Type B pancreatic cell (in vitro differentiated cells): Measurements from ENCODE around the gene STAT5B. TPM values are rescaled to one million over a fixed set of nuclear protein-coding genes. Genes with fewer than 3 reads are reported as not detected.

ENCODE experiments used
- DNase-seq: peaks from one replicate; pipeline ENCODE4 v3.0.0; 2021; ENCODE audit warnings: mixed read lengths; ENCODE audit not compliant: unreplicated experiment; ENCODE audit errors: extremely low spot score
- H3K27ac Mint-ChIP-seq: 2 replicates; pipeline ENCODE4 v1.8.0; 2021; ENCODE audit warnings: mild to moderate bottlenecking, mixed read lengths
- H3K27me3 Mint-ChIP-seq: 2 replicates; pipeline ENCODE4 v1.8.0; 2021; ENCODE audit warnings: mixed read lengths
- H3K36me3 Mint-ChIP-seq: 2 replicates; pipeline ENCODE4 v1.8.0; 2021; ENCODE audit warnings: mixed read lengths
- H3K4me1 Mint-ChIP-seq: one replicate; pipeline ENCODE4 v1.8.0; 2021; ENCODE audit warnings: mixed read lengths; ENCODE audit not compliant: unreplicated experiment
- H3K4me3 Mint-ChIP-seq: 2 replicates; pipeline ENCODE4 v1.8.0; 2021; ENCODE audit warnings: mild to moderate bottlenecking, mixed read lengths
- H3K9me3 Mint-ChIP-seq: 2 replicates; pipeline ENCODE4 v1.8.0; 2021; ENCODE audit warnings: mixed read lengths
- CTCF ChIP-seq: fragments of 200-600 bp; sonication (generic); conservative IDR thresholded peaks from 2 replicates; pipeline ENCODE4 v1.5.0; 2021; ENCODE audit warnings: antibody characterized with exemption, mild to moderate bottlenecking
- total RNA-seq: library from RNA; stranded (reverse); gene quantifications from 2 replicates; pipeline ENCODE4 v1.2.1, GENCODE V29; 2021; ENCODE audit warnings: low replicate concordance

The STAT5B gene
- total RNA-seq, 1 donor from 2014 or later, result 42.3 TPM

- peak overlapping the region; percentile 42 for H3K27ac Mint-ChIP-seq
- TF ChIP-seq CTCF, result no peak
- peaks cover 18% of the 10 kb centered on the region for H3K4me1 Mint-ChIP-seq
- no peaks in the 10 kb centered on the region for H3K27me3 Mint-ChIP-seq
- DNase-seq, result no peak
- H3K36me3 Mint-ChIP-seq, result peaks cover 26% of the 10 kb centered on the region
- no peaks in the 10 kb centered on the region for H3K9me3 Mint-ChIP-seq
- H3K4me3 Mint-ChIP-seq, result no peak overlapping the region
These were observed 41.2 kb upstream of the STAT5B start for GRCh38 chr17:42317266-42317845.

DNA sequence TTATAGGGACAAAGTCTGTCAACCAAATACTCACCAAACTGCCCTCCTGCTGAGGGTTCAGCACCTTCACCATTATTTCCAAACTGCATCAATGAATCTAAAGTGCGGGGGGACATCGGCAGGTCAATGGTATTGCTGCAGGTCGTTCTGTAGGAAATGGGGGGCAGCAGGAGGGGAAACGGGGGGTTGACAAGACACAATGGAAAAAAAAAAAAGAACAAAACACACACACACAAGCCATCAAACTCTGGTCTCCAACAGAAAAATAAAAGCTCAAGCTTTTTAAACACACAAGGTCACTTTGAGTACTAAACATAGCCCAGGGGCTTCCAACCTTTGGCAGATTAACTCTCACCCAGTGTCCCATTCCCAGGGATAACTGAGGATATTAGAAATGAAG lies 40.6 kb upstream of the STAT5B start:
- Mint-ChIP-seq H3K4me1 (peaks cover 22% of the 10 kb centered on the region), H3K27me3 (no peaks in the 10 kb centered on the region), H3K4me3 (no peak overlapping the region), H3K36me3 (peaks cover 26% of the 10 kb centered on the region), H3K27ac (peak overlapping the region; percentile 42), H3K9me3 (no peaks in the 10 kb centered on the region)
- DNase-seq, result no peak
- no peak for TF ChIP-seq CTCF

- H3K27ac Mint-ChIP-seq, result no peak overlapping the region
- no peaks in the 10 kb centered on the region for H3K27me3 Mint-ChIP-seq
- no peak for TF ChIP-seq CTCF
- no peak overlapping the region for H3K4me3 Mint-ChIP-seq
- DNase-seq, result no peak
- peaks cover 34% of the 10 kb centered on the region for H3K4me1 Mint-ChIP-seq
- H3K9me3 Mint-ChIP-seq, result no peaks in the 10 kb centered on the region
- peaks cover 23% of the 10 kb centered on the region for H3K36me3 Mint-ChIP-seq
These were observed 39.4 kb upstream of the STAT5B start for GRCh38 chr17:42315402-42316156.

- H3K27me3 Mint-ChIP-seq, result no peaks in the 10 kb centered on the region
- H3K4me3 Mint-ChIP-seq, result no peak overlapping the region
- no peaks in the 10 kb centered on the region for H3K9me3 Mint-ChIP-seq
- no peak for TF ChIP-seq CTCF
- H3K27ac Mint-ChIP-seq, result no peak overlapping the region
- peaks cover 28% of the 10 kb centered on the region for H3K4me1 Mint-ChIP-seq
- no peak for DNase-seq
- H3K36me3 Mint-ChIP-seq, result peaks cover 16% of the 10 kb centered on the region
These were observed 37.8 kb upstream of the STAT5B start for GRCh38 chr17:42313773-42314566.

GRCh38 chr17:42313389-42313772 lies 37.2 kb upstream of the STAT5B start:
- no peak overlapping the region for H3K4me3 Mint-ChIP-seq
- peaks cover 28% of the 10 kb centered on the region for H3K4me1 Mint-ChIP-seq
- H3K27me3 Mint-ChIP-seq, result no peaks in the 10 kb centered on the region
- H3K27ac Mint-ChIP-seq, result no peak overlapping the region
- no peak for TF ChIP-seq CTCF
- DNase-seq, result no peak
- H3K9me3 Mint-ChIP-seq, result no peaks in the 10 kb centered on the region
- H3K36me3 Mint-ChIP-seq, result peaks cover 13% of the 10 kb centered on the region
